ENCODE data around the gene NAB2. TPM values are rescaled to one million over a fixed set of nuclear protein-coding genes. Genes with fewer than 3 reads are reported as not detected.
A peak's percentile ranks its signal among the peaks of the same experiment; 100 is the strongest.

NAB2 gene
- total and polyA plus RNA-seq, 4 donors = 1.9 to 10.0 (median 6.2) TPM

GRCh38 chr12:57090490-57090889 lies 1.6 kb downstream of the NAB2 start (continued):
- TF ChIP-seq CTCF (IDR thresholded peaks at IDR 0.05; ENCODE audit: low read depth, low read length, missing input control) = no peak
- no peak for TF ChIP-seq MAX (IDR thresholded peaks at IDR 0.05)
- no peak for TF ChIP-seq FOXA2 (IDR thresholded peaks at IDR 0.05)
- no peak for TF ChIP-seq EGR1 (IDR thresholded peaks at IDR 0.05; ENCODE audit: low read depth in 2 of 2)
- TF ChIP-seq YY1 (IDR thresholded peaks at IDR 0.05) = no peak
- TF ChIP-seq RAD21 (IDR thresholded peaks at IDR 0.05) = no peak
- no peak for TF ChIP-seq RXRA (IDR thresholded peaks at IDR 0.05)

GRCh38 chr12:57090924-57091637 lies 2.2 kb downstream of the NAB2 start:
- H3K27ac ChIP-seq (ENCODE audit: low read depth in 1 of 2, low read length in 2 of 2) = peak overlapping the region; percentile 28 to 43
- no peak overlapping the region for H3K9ac ChIP-seq (ENCODE audit: low read depth in 1 of 2, low read length in 2 of 2)
- H3K4me3 ChIP-seq (ENCODE audit: low read depth in 1 of 3, low read length in 3 of 3) = peak overlapping the region in 2 of 3 donors; percentile 45 to 94
- TF ChIP-seq REST (IDR thresholded peaks at IDR 0.05) = no peak
- no peak for TF ChIP-seq TAF1 (conservative IDR thresholded peaks at IDR 0.05)
- no peak for TF ChIP-seq HNF4A (conservative IDR thresholded peaks at IDR 0.05)
- TF ChIP-seq JUND (IDR thresholded peaks at IDR 0.05) = no peak
- no peak for TF ChIP-seq YY1 (IDR thresholded peaks at IDR 0.05)
- TF ChIP-seq MAX (IDR thresholded peaks at IDR 0.05) = no peak
- no peak for TF ChIP-seq CTCF (IDR thresholded peaks at IDR 0.05; ENCODE audit: low read depth, low read length, missing input control)
- no peak for TF ChIP-seq SP1 (IDR thresholded peaks at IDR 0.05)
- no peak for TF ChIP-seq RXRA (IDR thresholded peaks at IDR 0.05)
- TF ChIP-seq GABPA (IDR thresholded peaks at IDR 0.05 in 1 of 2, conservative IDR thresholded peaks at IDR 0.05 in 1 of 2) = no peak
- TF ChIP-seq NR2F2 (IDR thresholded peaks at IDR 0.05) = no peak
- TF ChIP-seq RAD21 (IDR thresholded peaks at IDR 0.05) = no peak
- no peak for TF ChIP-seq HNF4G (IDR thresholded peaks at IDR 0.05)
- no peak for TF ChIP-seq FOXA1 (IDR thresholded peaks at IDR 0.05)
- no peak for TF ChIP-seq EGR1 (IDR thresholded peaks at IDR 0.05; ENCODE audit: low read depth in 2 of 2)
- no peak for TF ChIP-seq FOXA2 (IDR thresholded peaks at IDR 0.05)
- no peak for TF ChIP-seq ZBTB33 (IDR thresholded peaks at IDR 0.05)
- no peak for TF ChIP-seq ATF3 (IDR thresholded peaks at IDR 0.05)
- DNase-seq (ENCODE audit: low spot score) = no peak
- peaks cover 10 to 31% (median 23%) of the 10 kb centered on the region in 4 donors for H3K36me3 ChIP-seq (ENCODE audit: control insufficient read depth in 4 of 4, insufficient read depth in 3 of 4, low read depth in 1 of 4, low read length in 3 of 4)
- H3K9me3 ChIP-seq (ENCODE audit: control insufficient read depth in 4 of 4, low read length in 3 of 4) = no peaks in the 10 kb centered on the region
- 70% methylated on average over 22 of the region's 22 CpGs for WGBS
- peaks cover 9 to 56% (median 28%) of the 10 kb centered on the region in 4 donors for H3K4me1 ChIP-seq (ENCODE audit: control insufficient read depth in 4 of 4, insufficient read depth in 4 of 4, low read length in 3 of 4)
- H3K27me3 ChIP-seq (ENCODE audit: control insufficient read depth in 4 of 4, insufficient read depth in 4 of 4, low read length in 3 of 4) = no peaks in the 10 kb centered on the region

Measured in liver (tissue), 9 donors.